K562 (cell line): Measurements from ENCODE around the gene ODF2. TPM values are rescaled to one million over a fixed set of nuclear protein-coding genes. Genes with fewer than 3 reads are reported as not detected.

ENCODE experiments used
- RERE ChIP-seq: sonication (generic); formaldehyde crosslinking; IDR thresholded peaks from 2 replicates; pipeline ENCODE4 v1.8.0; 2023; ENCODE audit warnings: missing genetic modification reagents, mild to moderate bottlenecking, borderline replicate concordance
- SRSF9 ChIP-seq: fragments of 200-400 bp; formaldehyde crosslinking; IDR thresholded peaks from 2 replicates; pipeline ENCODE4 v1.6.1; 2017; ENCODE audit warnings: low read depth, low read length, borderline replicate concordance
- TAF15 ChIP-seq: fragments of 200-400 bp; formaldehyde crosslinking; IDR thresholded peaks from 2 replicates; pipeline ENCODE4 v1.6.1; 2017; ENCODE audit warnings: mild to moderate bottlenecking, low read depth, low read length, moderate library complexity
- ZBTB34 ChIP-seq: fragments of 250-450 bp; sonication (Bioruptor Pico); IDR thresholded peaks from 2 replicates; pipeline ENCODE4 v1.8.0; 2021; ENCODE audit warnings: mild to moderate bottlenecking, moderate library complexity
- polyA plus RNA-seq, 8 experiments: library from polyadenylated mRNA; depleted of rRNA in 4 of 8; stranded (reverse) in 5 of 8; unstranded in 3 of 8; fragments of >200 nt; fragmentation: Nextera tagmentation in 2 of 8; fragmentation: Illumina TruSeq in 1 of 8; extraction: Ambion mirVana in 2 of 8; extraction: Trizol in 1 of 8; gene quantifications; 2 replicates each; pipeline versions ENCODE4 v1.2.1 to v1.2.3, GENCODE V29; 2011 to 2014; ENCODE audit warnings: inconsistent platforms in 1 of 8, missing spikeins in 1 of 8
- total RNA-seq, 7 experiments: library from RNA; depleted of rRNA in 6 of 7; stranded (reverse); fragments of >200 nt in 6 of 7; fragmentation: Illumina TruSeq in 2 of 7; extraction: Trizol in 2 of 7; gene quantifications; 2 replicates each; pipeline versions ENCODE4 v1.2.1 to v1.2.3, GENCODE V29; 2011 to 2021; ENCODE audit warnings: low replicate concordance in 1 of 7

ODF2 gene
- total and polyA plus RNA-seq, 9 of the 15 experiments (the other 6 are each of a cell fraction or from before 2014, with no cell fraction given) = 16.5 to 83.2 (median 69.7) TPM

GRCh38 chr9:128482186-128482585 lies 26.4 kb downstream of the ODF2 start (continued):
- no peak for TF ChIP-seq ZBTB34
- TF ChIP-seq SRSF9 = no peak
- TF ChIP-seq RERE = no peak
- TF ChIP-seq TAF15 = no peak
